Measurements from ENCODE around the gene COL1A1. TPM values are rescaled to one million over a fixed set of nuclear protein-coding genes. Genes with fewer than 3 reads are reported as not detected.

Gene COL1A1
- polyA plus RNA-seq, 3 donors = 388 to 763 (median 498) TPM

GRCh38 chr17:50161023-50161910, 40.2 kb downstream of the COL1A1 start:
- DNase-seq = peak; percentile 91

- DNase-seq = no peak
Measured at GRCh38 chr17:50157891-50158290, 43.5 kb downstream of the COL1A1 start.

DNA sequence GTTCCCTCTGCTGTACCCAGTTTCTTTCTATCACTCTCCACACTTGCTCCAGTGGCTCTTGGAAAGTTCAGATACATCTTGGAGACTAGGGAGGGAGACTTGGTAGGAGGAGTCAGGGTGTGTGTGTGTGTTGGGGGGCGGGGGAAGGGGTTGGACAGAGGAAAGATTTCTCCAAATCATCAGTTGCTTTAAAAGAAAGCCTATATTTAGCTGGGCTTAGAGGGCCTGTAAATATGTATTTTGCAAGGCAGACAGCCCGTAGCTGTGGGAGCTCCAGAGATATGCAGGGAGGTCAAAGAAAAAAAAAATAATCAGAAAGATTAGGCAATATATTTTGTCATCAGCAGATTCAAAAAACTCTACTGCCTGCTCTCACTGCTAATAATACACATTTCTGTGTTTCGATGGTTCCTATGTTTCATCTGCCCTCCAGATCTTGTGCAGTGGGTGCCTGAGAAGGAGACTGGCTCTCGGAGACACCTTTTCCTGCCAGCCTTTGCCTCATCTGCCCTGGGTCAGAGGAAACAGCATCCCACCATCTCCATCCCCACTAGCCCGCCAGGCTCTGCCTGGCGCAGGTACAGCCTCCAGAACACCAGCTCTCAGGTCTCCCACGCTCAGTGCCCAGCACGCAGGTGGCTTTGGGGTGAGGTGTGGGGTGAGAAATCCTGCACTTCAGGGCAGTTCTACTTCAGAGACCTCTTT, 46.2 kb downstream of the COL1A1 start:
- DNase-seq = no peak

GRCh38 chr17:50154604-50155003, 46.8 kb downstream of the COL1A1 start:
- DNase-seq = no peak

DNA sequence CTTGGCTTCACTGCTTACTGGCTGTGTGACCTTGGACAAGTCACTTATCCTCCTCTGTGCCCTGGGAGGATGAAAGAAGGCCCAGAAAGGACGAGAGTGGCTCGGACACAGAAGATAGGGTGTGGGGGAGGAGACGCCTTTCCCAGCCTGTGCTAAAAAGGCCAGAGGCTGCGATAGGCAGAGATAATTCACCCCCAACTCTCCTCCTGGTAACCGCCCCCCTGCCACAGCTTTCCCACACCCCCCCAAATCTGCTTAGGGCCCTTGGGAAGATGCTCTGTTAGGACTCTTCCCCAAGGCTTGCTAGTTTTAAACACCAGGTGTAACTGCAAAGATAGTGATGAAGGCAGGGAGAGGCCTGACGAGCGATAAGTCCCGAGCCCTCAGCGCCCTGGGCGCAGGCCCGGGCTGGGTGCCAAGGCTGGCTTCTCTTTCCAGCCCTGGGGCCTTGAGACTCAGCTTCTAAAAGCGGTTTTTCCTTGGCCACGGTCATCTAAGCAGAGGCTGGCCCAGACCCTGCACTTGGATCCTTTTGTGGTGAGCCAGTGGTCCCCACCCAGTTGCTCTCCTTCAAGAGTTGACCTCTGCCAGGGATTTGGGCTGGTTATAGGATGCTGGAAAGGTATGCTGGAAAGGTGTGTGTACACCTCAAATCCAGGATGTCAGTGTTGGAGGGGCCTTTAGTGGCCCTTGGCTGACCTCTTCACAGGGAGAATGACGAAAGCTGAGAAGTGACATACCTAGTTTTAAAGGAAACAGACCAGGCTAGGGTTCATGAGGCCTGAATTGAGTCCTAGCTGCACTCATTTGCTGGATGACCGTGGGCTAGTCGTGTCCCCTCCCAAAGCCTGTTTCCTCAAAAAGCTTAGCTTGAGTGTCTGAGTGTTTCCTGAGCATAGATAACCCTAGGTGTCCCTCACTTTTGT, 47.5 kb downstream of the COL1A1 start:
- DNase-seq = no peak

DNA sequence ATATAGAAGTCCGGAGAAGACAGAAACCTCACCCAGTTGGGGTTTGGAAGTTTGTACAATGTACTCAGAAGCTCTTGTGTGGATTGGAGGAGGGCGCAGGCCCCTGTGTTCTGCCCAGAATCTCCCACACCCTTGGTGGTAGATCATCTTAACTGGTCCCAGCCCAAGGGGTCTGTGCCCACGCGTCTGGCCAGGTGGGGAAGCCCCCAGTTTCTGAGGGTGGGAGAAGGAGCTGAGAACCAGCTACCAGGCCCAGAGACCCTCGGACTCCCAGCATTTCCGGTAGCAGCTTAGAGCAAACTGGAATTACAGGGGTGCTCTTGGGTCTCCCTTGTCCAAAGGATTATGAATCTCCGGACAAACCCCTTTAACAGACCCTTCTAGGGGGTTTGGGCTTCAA, 48.7 kb downstream of the COL1A1 start:
- no peak for DNase-seq

DNA sequence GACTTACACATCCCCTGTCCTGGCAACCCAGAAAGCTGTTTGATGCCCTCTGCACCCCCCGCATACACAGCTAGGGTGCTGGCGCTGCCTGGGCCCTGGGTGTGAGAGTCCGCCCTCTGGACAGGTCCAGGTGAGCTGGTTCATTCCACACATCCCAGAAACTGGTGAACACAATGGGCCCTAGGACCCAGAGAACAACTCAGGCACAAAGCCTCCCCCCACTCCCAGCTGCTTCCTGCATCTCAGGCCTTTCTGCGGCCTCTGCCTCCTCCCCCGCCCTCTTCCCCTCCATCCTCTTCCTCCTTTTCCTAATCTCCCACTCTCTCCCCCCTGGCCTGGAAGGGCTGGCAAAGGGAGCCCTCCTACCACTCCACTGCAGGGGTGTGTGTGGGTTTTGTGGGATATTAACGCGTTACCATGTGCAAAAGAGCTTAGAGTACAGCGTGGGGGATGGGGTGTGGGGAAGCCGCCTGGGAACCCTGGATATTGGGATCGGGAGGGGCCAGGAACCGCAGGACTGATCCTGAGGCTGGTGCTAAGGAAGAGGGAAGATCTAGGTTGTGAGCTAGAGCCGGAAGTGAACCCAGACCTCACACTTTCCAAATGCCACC, 49.4 kb downstream of the COL1A1 start:
- peak; percentile 92 for DNase-seq

DNA sequence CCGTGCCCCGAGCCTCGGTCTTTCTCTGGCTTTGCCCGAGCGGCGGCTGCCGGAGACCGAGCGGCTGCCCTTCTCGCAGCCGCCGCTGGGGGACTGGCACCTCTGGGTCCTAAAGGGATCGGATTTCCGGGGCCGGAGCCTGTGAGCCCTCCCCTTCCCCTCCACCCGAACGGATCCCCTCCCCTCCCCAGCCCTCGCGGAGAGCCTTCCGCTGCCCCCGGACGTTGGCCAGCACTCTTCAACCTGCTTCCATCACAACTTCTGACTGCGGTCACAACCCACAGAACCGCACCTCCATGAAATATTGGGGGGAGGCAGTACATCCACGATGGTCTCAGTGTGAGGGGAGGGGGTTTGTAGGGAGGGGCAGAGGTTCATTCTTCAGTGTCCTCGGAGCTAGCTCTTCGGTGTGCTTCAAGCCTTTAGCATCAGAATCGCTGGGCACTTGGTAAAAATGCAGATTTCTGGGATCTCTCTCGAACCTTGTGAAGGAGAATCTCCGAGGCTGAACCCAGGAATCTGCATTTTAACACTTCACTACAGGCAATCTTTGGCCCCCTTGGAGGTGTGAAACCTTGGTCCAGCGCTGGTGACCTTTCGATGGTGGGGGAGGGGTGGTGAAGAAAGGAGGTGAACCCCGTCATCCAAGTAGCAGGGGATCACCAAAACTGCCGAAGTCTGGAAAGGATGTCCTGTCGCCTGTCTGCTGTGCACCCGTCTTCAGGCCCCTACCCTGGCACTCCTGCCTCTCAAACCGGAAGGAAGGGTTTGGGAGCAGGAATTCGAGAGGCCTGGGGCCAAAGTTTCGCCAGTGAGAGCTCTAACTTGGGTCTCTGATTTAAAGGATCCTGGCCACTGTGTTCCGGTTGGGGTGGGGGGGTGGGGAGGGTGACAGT, 50.1 kb downstream of the COL1A1 start:
- peak; percentile 91 for DNase-seq

GRCh38 chr17:50150354-50151040, 50.9 kb downstream of the COL1A1 start, which contains the start of gene PPP1R9B:
Gene PPP1R9B (minus strand): TSS chr17:50150677. CDS start chr17:50150513, 164 bp downstream.
- DNase-seq = no peak

- no peak for DNase-seq
Measured at GRCh38 chr17:50149417-50150353, 51.7 kb downstream of the COL1A1 start.

DNA sequence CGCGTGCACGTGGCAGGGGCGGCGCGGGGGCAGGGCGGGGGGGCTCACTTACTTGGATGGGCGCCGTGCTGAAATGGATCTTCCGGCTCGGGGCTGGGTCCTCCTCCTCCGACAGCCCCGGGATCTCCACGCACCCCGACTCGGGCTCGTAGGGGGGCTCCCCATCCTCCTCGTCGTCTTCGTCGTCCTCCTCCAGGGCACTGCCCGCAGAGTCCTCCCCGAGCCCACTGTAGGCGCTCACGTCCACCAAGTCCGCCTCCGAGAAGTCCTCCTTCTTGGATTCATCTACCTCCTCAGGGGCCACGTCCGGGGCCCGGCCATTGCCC, 52.4 kb downstream of the COL1A1 start:
- no peak for DNase-seq

- no peak for DNase-seq
Measured at GRCh38 chr17:50148226-50149090, 53.0 kb downstream of the COL1A1 start.

GRCh38 chr17:50147841-50148225, 53.6 kb downstream of the COL1A1 start:
- DNase-seq = no peak

GRCh38 chr17:50146927-50147665, 54.3 kb downstream of the COL1A1 start:
- DNase-seq = no peak

DNA sequence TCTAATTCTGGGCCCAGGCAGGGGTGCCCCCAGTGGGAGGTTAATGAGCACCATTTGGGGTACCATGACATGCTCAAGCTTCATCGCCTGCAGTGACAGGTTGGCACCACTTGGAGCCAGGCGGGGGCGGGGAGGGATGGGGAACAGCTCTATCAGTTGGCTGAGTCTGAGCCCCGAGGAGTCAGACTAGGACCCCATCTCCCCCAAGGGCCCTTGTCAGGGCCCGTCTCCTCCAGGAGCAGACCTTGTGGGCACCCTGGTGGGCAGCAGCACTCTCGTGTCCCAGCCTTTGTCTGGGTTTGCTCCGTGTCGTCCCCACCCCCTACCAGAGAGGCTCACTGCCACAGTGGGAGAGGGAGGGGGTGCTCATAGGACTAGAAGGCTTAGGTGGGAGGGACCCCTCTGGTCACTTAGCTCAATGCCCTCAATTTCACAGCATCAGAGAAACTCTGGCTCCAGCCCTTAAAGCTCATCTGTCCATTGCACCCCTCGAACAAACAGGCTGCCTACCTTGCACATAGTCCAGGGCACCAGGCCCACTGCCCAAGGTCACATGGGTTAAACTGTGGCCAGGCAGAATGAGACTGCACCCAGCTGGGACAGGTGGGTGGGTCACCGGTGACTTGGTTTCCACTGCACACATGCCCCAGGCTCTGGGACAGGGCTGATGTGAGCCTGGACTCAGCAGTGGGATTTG, 55.1 kb downstream of the COL1A1 start:
- DNase-seq = no peak

DNA sequence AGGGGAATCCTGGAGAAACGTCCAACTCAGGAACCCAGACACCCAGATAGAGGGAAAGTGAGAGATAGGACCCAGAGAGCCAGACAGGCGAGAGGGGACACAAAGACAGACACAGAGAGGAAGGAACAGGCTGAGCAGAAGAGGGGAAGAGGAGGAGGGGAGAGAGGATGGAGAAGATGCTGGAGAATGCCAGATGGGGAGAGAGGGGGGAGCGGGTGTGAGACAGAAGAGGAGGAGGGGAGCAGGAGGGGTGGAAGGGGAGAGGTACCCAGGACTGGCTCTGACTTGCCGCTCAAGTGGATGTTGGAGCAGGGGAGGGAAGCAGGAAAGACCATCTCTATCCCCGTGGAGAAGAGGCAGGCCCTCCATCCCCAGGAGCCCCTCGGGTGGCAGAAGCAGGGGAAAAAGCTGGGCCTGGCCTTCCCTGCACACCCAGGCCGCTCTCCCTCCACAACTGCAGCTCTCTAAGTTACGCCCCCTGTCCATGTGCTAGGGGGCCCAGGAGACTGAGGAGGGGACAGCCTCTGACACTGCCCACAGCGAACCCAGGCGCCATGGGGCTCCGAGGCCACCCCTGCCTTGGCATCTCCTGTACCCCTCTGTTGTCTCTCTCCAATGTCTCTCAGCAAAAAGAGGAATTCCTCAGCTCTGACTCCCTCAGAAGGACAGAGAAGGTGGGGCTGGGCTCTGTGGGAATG, 55.8 kb downstream of the COL1A1 start:
- no peak for DNase-seq

Measured in renal pelvis (tissue), 4 donors.